Mammary epithelial cell (primary cell): ENCODE data around the gene DCDC2B.

ENCODE experiments used
- CTCF ChIP-seq, 2 donors: IDR thresholded peaks in 1 of 2; conservative IDR thresholded peaks in 1 of 2; 2 replicates each; pipeline ENCODE4 v1.5.1; 2011 to 2012; ENCODE audit warnings: inconsistent platforms in 2 of 2, low read length in 2 of 2, mild to moderate bottlenecking in 2 of 2, control low read depth in 1 of 2, low read depth in 1 of 2; ENCODE audit not compliant: insufficient read depth in 1 of 2; ENCODE audit errors: extremely low read depth in 1 of 2
- EZH2 ChIP-seq: IDR thresholded peaks from 2 replicates; pipeline ENCODE4 v1.6.1; 2012; ENCODE audit warnings: low read length, inconsistent platforms, borderline replicate concordance

- TF ChIP-seq CTCF (conservative IDR thresholded peaks at IDR 0.05 in 1 of 2, IDR thresholded peaks at IDR 0.05 in 1 of 2; ENCODE audit: extremely low read depth in 1 of 2, insufficient read depth in 1 of 2, low read depth in 1 of 2, low read length in 2 of 2) (no peak), EZH2 (no peak)
Measured at GRCh38 chr1:32239790-32240139, 30.9 kb downstream of the DCDC2B start.
